Activated CD4-positive, alpha-beta T cell treated with anti-CD3 and anti-CD28 coated beads, Interleukin-2, amount 10 ng/mL, durations not matched to agents 24 days and 14 days (primary cell): ENCODE measurements around the gene SUN1. TPM values are rescaled to one million over a fixed set of nuclear protein-coding genes. Genes with fewer than 3 reads are reported as not detected.
A peak's percentile ranks its signal among the peaks of the same experiment; 100 is the strongest.

ENCODE experiments used
- DNase-seq: peaks from one replicate; pipeline ENCODE4 v3.0.0; 2022
- H3K27ac Mint-ChIP-seq: one replicate; pipeline ENCODE4 v1.8.0; 2022; ENCODE audit warnings: mild to moderate bottlenecking, mixed read lengths
- H3K27me3 Mint-ChIP-seq: one replicate; pipeline ENCODE4 v1.8.0; 2022; ENCODE audit warnings: mixed read lengths
- H3K36me3 Mint-ChIP-seq: one replicate; pipeline ENCODE4 v1.8.0; 2022; ENCODE audit warnings: low read depth, mild to moderate bottlenecking, mixed read lengths
- H3K4me1 Mint-ChIP-seq: one replicate; pipeline ENCODE4 v1.8.0; 2021; ENCODE audit warnings: mixed read lengths
- H3K4me3 Mint-ChIP-seq: one replicate; pipeline ENCODE4 v1.8.0; 2022; ENCODE audit warnings: mild to moderate bottlenecking, moderate library complexity, mixed read lengths
- H3K9me3 Mint-ChIP-seq: one replicate; pipeline ENCODE4 v1.8.0; 2021; ENCODE audit warnings: mixed read lengths
- intact Hi-C: fragments of 100-400 bp; cut with micrococcal nuclease; formaldehyde crosslinking; loops from one replicate; pipeline ENCODE4 v1.15.1; 2023
- total RNA-seq: library from RNA; stranded (reverse); gene quantifications from 2 replicates; pipeline ENCODE4 v1.2.3, GENCODE V29; 2022

Gene SUN1
- total RNA-seq, 1 donor from 2014 or later: 90.3 TPM

DNA sequence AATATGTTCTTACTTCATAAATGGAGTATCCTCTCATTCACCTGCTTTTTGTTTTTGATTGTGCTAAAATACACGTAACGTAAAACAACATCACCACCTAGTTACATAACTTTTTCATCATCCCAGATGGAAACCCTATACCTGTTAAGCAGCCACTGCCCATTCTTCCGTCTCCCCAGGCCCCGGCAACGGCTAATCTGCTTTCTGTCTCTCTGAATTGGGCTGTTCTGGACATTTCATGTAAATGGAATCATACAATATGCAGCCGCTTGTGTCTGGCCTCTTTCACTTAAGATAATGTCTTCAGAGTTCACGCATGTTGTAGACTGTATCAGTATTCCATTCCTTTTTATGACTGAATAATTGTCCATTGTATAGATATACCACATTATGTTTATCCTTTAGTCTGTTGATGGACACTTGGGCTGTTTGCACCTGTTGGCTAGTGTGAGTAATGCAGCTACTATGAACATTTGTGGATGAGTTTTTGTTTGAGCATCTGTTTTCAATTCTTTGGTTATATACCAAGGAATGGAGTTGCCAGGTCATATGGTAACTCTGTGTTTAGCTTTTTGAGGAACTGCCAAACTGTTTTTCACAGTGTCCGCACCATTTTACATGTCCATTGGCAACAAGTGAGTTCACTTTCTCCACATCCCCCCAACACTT lies 14.1 kb upstream of the SUN1 start:
- intact Hi-C loops: no loop called here

DNA sequence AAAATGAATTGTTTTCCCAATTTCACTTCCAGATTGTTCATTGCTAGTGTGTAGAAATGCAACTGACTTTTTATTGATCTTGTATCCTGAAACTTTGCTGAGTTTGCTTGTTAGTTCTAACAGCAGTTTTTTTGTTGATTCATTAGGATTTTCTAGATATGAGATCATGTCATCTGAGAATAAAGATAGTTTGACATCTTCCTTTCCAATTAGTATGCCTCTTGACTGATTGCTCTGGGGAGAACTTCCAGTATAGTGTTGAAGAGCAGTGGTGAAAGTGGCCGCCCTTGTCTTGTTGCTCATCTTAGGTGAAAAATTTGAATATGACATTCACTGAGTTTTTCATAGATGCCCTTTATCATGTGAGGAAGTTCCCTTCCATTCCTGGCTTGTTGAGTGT lies 11.9 kb upstream of the SUN1 start:
- peaks cover 30% of the 10 kb centered on the region for H3K36me3 Mint-ChIP-seq
- peak overlapping the region; percentile 21 for H3K27ac Mint-ChIP-seq
- peaks cover 38% of the 10 kb centered on the region for H3K4me1 Mint-ChIP-seq
- no peak for DNase-seq
- H3K4me3 Mint-ChIP-seq: no peak overlapping the region
- peaks cover 1% of the 10 kb centered on the region for H3K27me3 Mint-ChIP-seq
- intact Hi-C loops: no loop called here
- H3K9me3 Mint-ChIP-seq: no peaks in the 10 kb centered on the region

More for the DNA sequence above, 14.1 kb upstream of the SUN1 start:
- H3K4me1 Mint-ChIP-seq: peaks cover 44% of the 10 kb centered on the region
- H3K27ac Mint-ChIP-seq: no peak overlapping the region
- H3K27me3 Mint-ChIP-seq: peaks cover 14% of the 10 kb centered on the region
- no peak for DNase-seq
- H3K36me3 Mint-ChIP-seq: peaks cover 24% of the 10 kb centered on the region
- H3K9me3 Mint-ChIP-seq: no peaks in the 10 kb centered on the region
- peak overlapping the region; percentile 94 for H3K4me3 Mint-ChIP-seq

DNA sequence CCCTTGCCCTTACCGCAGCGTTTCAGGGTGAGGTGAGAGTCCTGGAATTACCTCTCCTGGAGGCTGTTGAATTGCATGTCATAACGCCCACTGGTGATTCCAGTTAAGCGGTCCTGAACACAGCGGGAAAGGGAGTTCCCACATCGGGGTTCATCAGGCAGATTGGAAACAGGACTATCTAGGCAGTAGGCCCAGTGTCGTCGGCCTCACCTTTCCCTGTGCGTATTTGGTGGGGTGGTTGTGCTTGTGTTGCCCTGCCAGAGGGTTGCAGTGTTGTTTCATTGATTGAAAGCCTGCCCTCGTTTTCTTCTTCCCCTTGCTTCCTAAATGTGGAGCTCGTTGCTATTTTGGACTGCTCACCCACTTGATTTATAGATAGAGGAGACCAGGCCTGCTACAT lies 10.6 kb upstream of the SUN1 start:
- Mint-ChIP-seq H3K27ac (no peak overlapping the region), H3K9me3 (no peaks in the 10 kb centered on the region), H3K4me1 (peaks cover 37% of the 10 kb centered on the region), H3K4me3 (no peak overlapping the region), H3K36me3 (peaks cover 32% of the 10 kb centered on the region), H3K27me3 (no peaks in the 10 kb centered on the region)
- intact Hi-C loops: no loop called here
- no peak for DNase-seq

DNA sequence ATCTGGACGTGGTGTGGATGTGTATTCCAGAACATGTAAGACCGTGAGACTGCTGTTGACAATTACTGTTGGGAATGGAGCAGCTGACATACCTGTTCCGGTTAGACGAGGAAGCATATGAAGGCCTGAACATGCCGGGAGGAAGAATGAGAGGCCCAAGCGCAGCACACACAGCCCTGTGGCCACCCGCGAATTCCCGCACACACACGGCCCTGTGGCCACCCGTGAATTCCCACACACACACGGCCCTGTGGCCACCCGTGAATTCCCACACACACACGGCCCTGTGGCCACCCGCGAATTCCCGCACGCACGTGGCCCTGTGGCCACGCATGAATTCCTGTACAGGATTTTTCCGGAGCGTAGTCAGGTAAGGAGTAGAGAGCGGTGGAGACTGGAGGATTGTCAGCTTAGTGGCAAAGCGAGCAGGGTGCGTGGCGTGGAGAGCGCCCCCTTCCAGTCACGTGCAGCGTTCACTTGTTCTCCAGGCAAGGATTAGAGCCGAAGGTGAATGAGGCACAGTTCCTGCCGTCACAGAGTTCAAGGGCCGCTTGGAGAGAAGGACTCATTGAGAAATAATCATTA lies 9.5 kb upstream of the SUN1 start:
- DNase-seq: no peak
- no peak overlapping the region for H3K27ac Mint-ChIP-seq
- H3K4me3 Mint-ChIP-seq: no peak overlapping the region
- no peaks in the 10 kb centered on the region for H3K27me3 Mint-ChIP-seq
- intact Hi-C loops: no loop called here
- peaks cover 32% of the 10 kb centered on the region for H3K36me3 Mint-ChIP-seq
- no peaks in the 10 kb centered on the region for H3K9me3 Mint-ChIP-seq
- peaks cover 30% of the 10 kb centered on the region for H3K4me1 Mint-ChIP-seq

DNA sequence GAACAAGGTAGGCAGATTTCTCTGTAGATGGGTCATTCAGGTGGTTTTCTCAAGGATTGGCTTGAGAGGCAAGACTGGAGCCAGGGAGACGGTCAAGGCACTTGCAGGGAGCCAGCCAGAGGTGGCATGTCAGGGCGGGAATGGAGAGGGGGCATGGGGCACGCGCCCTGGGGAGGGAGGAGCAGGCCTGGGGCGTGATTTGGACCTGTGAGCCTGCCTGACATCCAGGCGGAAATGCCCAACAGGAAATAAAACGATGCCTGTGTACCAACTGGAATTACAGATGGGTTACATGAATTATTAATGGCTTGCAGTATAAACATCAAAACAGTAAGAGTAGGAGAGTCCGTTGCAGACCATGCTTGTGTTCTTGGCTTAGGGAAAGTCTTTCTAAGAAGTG lies 8.6 kb upstream of the SUN1 start:
- Mint-ChIP-seq H3K4me1 (peaks cover 22% of the 10 kb centered on the region), H3K4me3 (no peak overlapping the region), H3K27ac (no peak overlapping the region), H3K9me3 (no peaks in the 10 kb centered on the region), H3K36me3 (peaks cover 27% of the 10 kb centered on the region), H3K27me3 (no peaks in the 10 kb centered on the region)
- intact Hi-C loops: no loop called here
- DNase-seq: no peak

DNA sequence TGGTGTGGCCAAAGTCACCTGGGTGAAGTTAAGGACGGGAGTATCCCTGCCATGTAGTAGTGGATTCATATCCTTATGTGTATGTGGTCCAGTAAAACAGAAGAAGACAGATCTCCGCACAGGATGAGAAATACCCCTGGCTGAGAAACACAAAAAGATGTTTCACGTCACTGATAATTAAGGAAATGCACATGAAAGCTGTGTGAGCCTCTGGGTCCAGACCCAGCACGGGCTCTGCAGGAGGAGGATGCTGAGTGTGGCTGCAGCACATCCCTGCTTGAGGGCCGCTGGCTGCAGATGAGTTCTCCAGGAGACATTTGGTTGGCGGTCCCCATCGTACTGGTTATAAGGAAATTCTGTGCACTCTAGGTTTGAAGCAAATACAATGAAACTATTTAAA lies 8.2 kb upstream of the SUN1 start:
- no peak for DNase-seq
- Mint-ChIP-seq H3K27ac (no peak overlapping the region), H3K4me3 (no peak overlapping the region), H3K9me3 (no peaks in the 10 kb centered on the region), H3K27me3 (no peaks in the 10 kb centered on the region), H3K4me1 (peaks cover 21% of the 10 kb centered on the region), H3K36me3 (peaks cover 25% of the 10 kb centered on the region)
- intact Hi-C loops: no loop called here

DNA sequence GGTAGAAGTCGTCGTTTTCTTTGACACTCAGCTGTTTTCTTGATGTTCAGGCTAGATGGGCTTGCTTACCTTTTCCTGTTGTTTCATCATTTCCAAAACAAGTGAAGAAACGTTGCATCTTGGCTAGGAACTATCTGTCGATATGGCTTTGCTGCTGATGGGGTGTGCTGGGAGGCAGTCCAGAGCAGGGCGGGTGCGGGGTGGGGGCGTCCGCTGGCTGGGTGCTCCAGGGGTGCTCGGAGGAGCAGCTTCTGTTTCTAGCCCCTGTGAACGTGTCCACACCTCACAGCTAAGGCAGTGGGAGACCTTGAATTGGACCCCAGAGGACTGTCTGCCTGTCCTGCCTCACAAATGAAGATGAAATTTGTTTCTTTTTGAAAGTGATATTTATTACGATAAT lies 7.6 kb upstream of the SUN1 start:
- Mint-ChIP-seq H3K36me3 (peaks cover 23% of the 10 kb centered on the region), H3K4me1 (peaks cover 18% of the 10 kb centered on the region), H3K4me3 (no peak overlapping the region), H3K27me3 (no peaks in the 10 kb centered on the region), H3K9me3 (no peaks in the 10 kb centered on the region), H3K27ac (no peak overlapping the region)
- no peak for DNase-seq
- intact Hi-C loops: no loop called here

DNA sequence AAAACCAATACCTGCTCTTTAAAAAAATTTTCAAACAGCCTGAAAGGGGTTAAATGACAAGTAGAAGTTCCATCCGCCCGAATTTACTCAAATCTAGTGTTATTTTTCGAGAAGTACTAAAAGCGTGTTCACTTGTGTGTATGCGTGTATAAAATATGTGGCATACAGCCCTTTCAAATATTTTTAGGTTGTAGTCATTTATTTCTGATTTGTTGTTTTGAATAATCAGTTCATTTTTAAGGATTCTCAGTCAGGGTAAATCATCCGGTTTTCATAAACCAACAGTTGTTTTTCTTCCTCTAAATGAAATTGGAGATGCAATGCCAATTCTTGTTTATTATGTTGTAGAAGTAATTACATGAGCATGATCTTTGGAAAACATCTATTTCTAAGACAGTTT lies 6.9 kb upstream of the SUN1 start:
- DNase-seq: no peak
- H3K36me3 Mint-ChIP-seq: peaks cover 18% of the 10 kb centered on the region
- peaks cover 20% of the 10 kb centered on the region for H3K4me1 Mint-ChIP-seq
- intact Hi-C loops: no loop called here
- no peaks in the 10 kb centered on the region for H3K9me3 Mint-ChIP-seq
- no peak overlapping the region for H3K4me3 Mint-ChIP-seq
- H3K27ac Mint-ChIP-seq: no peak overlapping the region
- H3K27me3 Mint-ChIP-seq: no peaks in the 10 kb centered on the region

DNA sequence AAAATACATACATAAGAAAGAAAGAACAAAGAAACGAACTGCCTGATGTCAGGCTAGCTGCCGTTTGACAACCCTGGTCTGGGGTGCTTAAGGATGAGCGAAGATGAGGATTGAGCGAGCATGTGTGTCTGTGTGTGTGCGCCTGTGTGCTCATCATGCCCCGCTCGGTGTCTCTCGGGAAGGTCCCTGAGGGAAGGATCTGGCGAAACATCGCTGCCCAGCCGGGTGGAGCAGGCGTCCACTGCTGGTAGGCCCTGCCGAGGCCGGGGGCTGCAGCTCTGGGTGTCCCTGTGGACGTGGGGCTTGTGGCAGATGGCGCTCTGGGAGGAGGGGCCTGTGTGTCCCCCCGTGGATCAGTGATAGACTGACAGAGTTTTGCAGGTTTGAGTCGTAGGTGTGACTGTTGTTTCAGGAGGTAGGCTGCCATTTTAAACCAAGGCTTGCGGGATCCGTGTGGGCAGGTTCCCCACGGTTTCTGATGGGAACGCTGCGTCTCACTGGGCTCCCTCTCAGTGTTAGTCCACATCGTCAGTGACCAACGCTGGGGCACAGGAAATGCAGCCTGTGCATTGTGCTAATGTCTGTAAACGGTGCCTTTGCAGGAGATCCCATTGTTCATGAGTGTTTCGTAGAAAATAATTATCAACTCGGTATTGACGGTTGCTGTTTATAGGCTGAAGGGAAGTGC lies 5.9 kb upstream of the SUN1 start:
- Mint-ChIP-seq H3K4me1 (peaks cover 21% of the 10 kb centered on the region), H3K4me3 (no peak overlapping the region), H3K27ac (no peak overlapping the region), H3K9me3 (no peaks in the 10 kb centered on the region), H3K27me3 (no peaks in the 10 kb centered on the region), H3K36me3 (peaks cover 16% of the 10 kb centered on the region)
- no peak for DNase-seq
- intact Hi-C loops: no loop called here

DNA sequence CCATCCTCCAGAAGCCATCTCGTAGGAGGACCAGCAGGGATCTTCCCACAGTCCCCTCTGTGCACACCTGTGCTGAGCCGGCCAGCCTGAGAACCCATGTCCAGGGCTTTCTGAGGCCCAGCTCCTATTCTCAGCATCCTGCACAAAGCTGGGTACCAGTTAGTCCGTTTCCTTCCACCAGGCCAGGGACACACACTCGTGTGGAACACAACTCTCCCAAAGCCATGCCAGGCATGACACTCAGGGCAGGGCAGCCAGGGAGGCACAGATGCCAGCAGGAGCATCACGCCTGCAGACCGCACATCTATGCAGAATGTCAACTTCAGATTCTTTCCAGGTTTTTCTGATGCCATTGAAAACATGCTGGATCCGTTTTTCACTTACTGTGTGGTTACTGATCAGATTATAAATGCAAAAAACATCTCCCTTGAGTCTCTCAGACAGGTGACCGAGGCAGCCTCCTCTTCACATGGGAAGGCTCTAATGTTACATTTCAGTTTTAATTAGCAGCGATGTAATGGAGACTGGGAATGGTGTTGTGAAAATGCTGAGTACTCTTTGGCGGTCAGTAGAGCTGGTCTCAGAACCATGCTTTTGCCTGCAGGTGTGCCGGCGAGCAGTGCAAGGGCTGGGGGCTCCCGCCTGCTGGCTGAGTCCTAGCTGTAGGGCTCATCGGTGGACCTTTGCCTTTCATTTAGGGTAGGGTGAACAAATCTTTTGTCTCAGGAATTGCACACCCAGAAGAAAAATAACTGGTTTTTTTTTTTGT lies 3.3 kb upstream of the SUN1 start:
- DNase-seq: no peak
- Mint-ChIP-seq H3K27me3 (no peaks in the 10 kb centered on the region), H3K4me1 (peaks cover 32% of the 10 kb centered on the region), H3K27ac (no peak overlapping the region), H3K4me3 (no peak overlapping the region), H3K9me3 (no peaks in the 10 kb centered on the region), H3K36me3 (peaks cover 21% of the 10 kb centered on the region)
- intact Hi-C loops: no loop called here

DNA sequence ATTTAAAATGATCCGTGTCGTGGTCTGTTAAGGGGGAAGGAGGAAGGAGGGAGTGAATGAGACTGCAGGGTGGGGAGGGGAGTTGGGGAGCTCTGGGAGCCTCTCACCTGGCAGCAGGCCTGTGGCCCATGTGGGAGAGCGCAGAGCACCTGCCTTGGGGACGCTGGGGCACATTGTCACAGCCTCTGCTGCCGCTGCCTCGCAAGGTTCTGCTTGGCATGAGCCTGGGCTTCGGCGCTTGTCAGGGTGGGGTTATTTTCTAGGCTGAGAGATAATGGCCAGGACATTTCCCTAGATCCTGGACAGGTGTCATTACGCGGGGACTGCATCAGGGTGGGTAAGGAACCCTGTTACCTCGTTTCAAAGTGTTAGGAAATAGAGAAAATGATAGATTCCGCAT lies 2.2 kb upstream of the SUN1 start:
- Mint-ChIP-seq H3K27me3 (no peaks in the 10 kb centered on the region), H3K36me3 (peaks cover 20% of the 10 kb centered on the region), H3K27ac (peak overlapping the region; percentile 77), H3K4me1 (peaks cover 31% of the 10 kb centered on the region), H3K9me3 (no peaks in the 10 kb centered on the region), H3K4me3 (no peak overlapping the region)
- no peak for DNase-seq
- intact Hi-C loops: loop anchor here (5.0 to 10.0 kb wide), 2 partner anchors 45 to 92 kb away; no protein-coding TSS in a partner anchor

DNA sequence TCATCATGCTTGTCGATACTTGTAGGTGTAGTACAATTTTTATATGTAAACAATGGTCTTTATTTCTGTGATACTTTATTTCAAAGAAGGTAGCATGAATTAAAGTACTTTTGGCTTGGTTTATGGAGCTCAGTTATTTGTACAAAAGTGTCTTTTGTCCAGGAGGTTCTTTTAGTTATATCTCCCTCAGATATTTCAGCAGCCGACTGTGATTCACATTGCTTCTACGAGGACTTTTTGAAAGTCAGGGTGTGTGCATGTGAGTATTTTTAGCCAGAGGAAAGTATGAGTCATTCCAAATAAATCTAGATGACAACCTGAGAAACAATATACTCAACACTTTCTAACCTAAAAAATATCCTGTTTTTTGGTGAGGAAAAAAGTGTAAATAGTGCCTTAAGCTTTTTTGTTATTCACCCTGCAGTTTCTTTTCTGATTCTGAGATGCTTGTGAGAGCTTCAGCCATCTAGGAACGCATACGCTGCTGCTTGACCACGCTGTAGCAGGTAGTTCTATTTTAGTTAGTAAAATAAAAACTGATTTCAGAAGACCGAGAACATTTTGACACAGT lies 595 bp upstream of the SUN1 start:
- Mint-ChIP-seq H3K27me3 (no peaks in the 10 kb centered on the region), H3K4me3 (peak overlapping the region; percentile 81), H3K4me1 (peaks cover 36% of the 10 kb centered on the region), H3K27ac (peak overlapping the region; percentile 96), H3K36me3 (peaks cover 18% of the 10 kb centered on the region), H3K9me3 (no peaks in the 10 kb centered on the region)
- DNase-seq: peak; percentile 73
- intact Hi-C loops: loop anchor here (1.0 to 10.0 kb wide), 5 partner anchors 14 to 230 kb away; no protein-coding TSS in a partner anchor

DNA sequence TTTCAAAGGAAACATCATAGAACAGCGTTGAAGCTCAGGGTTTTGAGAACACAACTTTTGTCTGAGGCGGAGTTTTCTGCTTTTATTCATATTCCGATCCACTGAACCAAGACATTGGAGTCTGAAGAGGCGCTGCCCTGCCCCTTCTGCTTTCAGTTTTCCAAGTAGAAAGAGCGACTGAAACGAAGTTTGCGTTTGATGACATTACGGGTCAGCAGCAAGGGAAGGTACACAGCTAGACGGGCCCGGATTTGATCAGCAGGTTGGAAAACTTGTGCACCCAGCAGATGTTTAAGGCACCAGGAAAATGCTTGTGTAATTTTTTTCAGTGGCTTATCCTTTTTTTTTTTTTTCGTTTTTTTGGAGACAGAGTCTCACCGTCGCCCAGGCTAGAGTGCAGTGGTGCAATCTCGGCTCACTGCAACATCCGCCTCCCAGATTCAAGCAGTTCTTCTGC lies 720 bp downstream of the SUN1 start:
- Mint-ChIP-seq H3K27ac (peak overlapping the region; percentile 96), H3K27me3 (no peaks in the 10 kb centered on the region), H3K9me3 (no peaks in the 10 kb centered on the region), H3K36me3 (peaks cover 19% of the 10 kb centered on the region), H3K4me1 (peaks cover 36% of the 10 kb centered on the region), H3K4me3 (peak overlapping the region; percentile 81)
- no peak for DNase-seq
- intact Hi-C loops: loop anchor here (1.0 to 10.0 kb wide), 4 partner anchors 40 to 232 kb away; no protein-coding TSS in a partner anchor
